CD1c-positive myeloid dendritic cell (primary cell): ENCODE data around the gene SELENOF.

ENCODE experiments used
- DNase-seq: peaks from one replicate; pipeline ENCODE4 v3.0.0-alpha.2; 2016; ENCODE audit errors: extremely low spot score

SELENOF gene

GRCh38 chr1:86913896-86914600, at the start of gene SELENOF:
SELENOF (minus strand) TSS chr1:86914126; CDS start chr1:86914111, 15 bp downstream.
- DNase-seq, result peak; percentile 100

GRCh38 chr1:86960548-86960947, 46.6 kb upstream of the SELENOF start:
- no peak for DNase-seq

- DNase-seq, result no peak
These were observed 43.3 kb upstream of the SELENOF start for GRCh38 chr1:86957221-86957620.

- no peak for DNase-seq
These were observed 42.3 kb upstream of the SELENOF start for GRCh38 chr1:86956221-86956620.

- no peak for DNase-seq
These were observed 41.8 kb upstream of the SELENOF start for GRCh38 chr1:86955678-86956077.

DNA sequence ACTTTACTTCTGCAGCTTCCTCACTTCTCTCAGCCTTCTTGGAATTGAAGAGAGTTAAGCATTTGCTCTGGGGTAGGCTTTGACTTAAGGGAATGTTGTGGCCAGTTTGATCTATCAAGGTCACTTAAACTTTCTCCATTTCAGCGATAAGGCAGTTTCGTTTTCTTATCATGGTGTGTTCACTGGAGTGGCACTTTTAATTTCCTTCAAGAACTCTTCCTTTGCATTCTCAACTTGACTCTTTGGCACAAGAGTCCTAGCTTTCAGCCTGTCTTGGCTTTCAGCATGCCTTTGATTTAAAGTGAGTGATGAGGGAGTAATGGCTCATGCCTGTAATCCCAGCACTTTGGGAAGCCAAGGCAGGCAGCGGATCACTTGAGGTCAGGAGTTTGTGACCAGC, 39.2 kb upstream of the SELENOF start:
- no peak for DNase-seq

- DNase-seq, result no peak
These were observed 37.5 kb upstream of the SELENOF start for GRCh38 chr1:86951430-86951829.

- no peak for DNase-seq
These were observed 36.9 kb upstream of the SELENOF start for GRCh38 chr1:86950712-86951419.

DNA sequence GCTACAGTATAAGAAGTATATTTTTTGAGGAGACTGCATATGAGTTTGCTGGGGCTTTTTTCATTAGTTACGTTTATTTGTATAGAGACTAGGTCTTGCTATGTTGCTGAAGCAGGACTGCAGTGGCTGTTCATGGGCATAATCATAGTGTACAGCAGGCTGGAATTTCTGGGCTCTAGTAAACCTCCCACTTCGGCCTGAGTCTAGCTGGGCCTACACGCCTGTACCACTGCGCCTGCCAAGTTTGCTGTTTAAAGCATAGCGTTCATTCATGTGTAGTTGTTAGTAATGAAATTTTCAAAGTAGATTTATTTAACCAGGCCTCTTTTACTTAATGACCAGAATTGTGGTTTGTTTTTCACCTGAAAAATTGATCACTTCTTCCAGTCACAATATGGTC, 34.3 kb upstream of the SELENOF start:
- no peak for DNase-seq

DNA sequence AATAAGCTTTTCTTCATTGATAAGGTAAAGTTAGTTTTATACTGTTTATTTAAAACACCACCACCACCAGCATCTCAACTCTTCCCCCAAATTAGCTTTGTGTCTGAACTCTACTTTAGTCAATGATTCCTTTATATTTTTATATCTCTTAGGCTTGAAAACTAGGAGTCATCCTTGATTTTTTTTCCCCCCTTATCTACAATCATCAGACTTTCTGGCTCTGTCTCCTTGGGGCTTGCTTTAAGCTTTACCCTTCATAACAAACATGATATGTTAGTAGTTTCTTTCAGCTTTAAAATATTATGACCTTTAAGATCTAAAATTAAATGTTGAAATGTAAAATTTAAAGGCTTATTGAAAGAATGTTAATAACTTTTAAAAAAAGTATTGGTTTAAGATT, 28.8 kb upstream of the SELENOF start:
- DNase-seq, result no peak

DNA sequence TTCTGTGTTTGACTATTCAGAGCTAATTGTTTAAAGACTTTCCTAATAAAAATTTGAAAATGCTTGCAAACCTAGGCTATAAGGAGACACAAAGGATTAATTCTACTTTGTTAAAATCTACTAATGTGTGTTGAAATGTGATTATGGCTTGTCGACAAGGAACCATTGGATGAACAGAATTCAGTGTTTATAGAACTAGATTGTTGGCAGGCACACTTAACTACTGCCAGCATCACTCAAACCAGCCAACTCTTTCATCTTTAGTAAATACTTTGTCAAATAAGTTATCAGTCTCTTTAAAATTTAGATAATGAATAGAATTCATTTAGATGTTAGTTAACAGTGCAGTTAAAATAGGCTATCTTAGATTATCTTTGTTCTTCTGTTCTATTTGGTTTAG, 28.1 kb upstream of the SELENOF start:
- DNase-seq, result no peak

DNA sequence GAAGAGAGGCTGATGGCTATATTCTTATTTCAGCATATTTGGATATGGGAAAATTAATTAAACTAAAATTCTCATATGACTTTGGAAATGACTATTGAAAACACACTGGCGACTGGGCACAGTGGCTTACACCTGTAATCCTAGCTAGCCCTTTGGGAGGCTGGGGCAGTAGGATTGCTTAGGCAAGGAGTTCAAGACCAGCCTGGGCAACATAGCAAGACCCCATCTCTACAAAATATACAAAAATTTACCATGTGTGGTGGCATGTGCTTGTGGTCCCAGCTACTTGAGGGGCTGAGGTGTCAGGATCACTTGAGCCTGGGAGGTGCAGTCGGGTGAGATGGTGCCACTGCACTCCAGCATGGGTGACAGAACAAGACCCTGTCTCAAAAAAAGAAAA, 26.7 kb upstream of the SELENOF start:
- no peak for DNase-seq

DNA sequence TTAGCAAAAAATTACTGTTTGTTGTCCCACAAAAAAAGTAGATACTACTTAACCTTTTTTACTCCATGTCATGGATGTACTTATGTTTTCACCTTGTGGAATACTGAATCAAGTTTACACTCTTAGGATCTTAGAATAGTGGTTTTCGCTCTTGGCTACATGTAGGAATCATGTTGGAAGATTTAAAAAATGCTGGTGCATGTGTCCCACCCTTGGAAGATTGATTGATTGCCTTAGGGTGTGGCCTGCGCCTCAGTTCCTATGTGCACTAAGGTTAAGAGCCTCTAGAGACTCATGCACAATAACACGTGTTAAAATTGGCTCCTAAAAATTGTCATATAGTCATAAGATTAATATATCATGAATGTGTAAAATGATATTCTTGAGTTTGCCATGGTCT, 25.5 kb upstream of the SELENOF start:
- DNase-seq, result no peak

GRCh38 chr1:86938855-86939254, 24.9 kb upstream of the SELENOF start:
- no peak for DNase-seq

DNA sequence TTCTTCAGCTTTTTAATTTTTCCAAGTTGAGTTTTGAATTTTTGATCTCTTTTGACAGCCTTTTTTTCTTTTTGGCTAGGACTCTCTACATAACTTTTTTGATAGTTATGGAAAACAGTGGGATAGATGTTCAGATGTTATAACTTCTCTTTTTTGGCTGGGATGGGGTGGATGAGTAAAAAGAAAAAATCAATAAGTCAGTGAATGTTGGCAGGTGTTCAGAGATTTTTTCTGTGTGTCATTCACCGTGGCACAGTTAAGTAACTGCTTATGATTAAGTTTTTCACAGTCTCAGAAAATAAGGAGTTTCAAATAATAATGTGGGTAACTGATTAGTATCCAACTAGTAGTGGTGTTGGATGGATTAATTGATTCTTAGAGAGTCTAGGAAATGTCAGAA, 24.5 kb upstream of the SELENOF start:
- no peak for DNase-seq

GRCh38 chr1:86933562-86934377, 19.8 kb upstream of the SELENOF start:
- no peak for DNase-seq

DNA sequence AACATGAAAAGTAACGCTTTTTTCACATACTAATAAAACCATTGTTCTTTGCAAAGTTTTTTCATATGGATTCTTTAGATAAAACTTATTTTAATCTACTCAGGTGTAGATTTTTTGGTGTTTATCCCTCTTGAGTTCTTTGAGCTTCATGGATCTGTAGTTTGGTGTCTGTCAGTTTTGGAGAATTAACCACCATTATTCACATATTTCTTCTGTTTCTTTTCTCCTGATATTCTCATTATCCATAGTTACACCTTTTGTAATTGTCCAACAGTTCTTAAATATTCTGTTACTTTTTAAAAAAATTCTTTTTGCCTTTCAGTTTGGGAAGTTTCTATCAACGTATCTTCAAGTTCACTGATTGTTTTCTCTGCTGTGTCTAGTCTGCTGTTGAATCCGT, 19.1 kb upstream of the SELENOF start:
- no peak for DNase-seq

- no peak for DNase-seq
These were observed 14.9 kb upstream of the SELENOF start for GRCh38 chr1:86928819-86929218.

DNA sequence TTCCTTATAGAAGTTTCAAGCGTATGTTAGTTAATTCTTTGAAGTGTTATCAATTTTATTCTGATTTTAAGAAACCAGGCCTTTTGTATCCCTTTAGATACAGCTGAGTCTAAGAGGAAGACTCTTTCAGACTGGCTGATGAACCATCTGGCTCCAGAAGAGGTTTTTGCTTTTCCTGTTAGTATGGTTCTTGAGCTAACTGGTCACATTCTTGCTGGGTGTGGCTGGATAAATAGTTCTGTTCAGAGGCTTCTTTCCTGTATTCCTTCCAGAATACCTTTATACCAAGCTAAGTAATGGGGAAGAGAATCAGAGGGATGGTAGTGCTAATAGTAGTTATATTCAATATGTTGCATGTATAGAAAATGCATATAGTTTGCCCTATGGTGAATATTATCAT, 13.0 kb upstream of the SELENOF start:
- DNase-seq, result no peak

DNA sequence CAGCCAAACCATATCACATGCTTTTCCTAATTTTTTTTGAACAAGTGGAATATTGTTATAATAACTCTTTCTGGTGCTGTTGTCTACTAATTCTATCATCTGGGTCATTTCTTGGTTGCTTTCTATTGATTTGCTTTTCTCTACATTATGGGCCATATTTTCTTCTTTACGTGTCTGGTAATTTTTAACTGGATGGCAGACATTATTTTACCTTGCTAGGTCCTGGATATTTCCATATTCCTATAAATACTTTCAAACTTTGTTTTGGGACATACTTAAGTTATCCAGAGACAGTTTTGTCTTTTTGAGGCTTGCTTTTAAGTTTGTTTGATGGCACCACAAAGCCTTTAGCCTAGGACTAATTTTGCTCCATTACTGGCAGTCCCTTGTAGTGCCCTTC, 11.8 kb upstream of the SELENOF start:
- no peak for DNase-seq

DNA sequence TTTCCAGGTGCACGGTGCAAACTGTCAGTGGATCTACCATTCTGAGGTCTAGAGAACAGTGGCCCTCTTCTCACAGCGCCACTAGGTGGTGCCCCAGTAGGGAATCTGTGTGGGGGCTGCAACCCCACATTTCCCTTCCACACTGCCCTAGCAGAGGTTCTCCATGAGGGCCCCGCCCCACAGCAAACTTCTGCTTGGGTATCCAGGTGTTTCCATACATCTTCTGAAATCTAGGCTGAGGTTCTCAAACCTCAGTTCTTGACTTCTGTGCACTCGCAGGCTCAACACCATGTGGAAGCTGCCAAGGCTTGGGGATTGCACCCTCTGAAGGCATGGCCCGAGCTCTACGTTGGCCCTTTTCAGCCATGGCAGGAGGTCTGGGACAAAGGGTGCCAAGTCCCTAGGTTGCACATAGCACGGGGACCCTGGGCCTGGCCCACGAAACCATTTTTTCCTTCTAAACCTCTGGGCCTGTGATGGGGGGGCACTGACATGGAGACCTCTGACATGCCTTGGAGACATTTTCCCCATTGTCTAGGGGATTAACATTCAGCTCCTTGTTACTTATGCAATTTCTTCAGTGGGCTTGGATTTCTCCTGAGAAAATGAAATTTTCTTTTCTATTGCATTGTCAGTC, 10.5 kb upstream of the SELENOF start:
- no peak for DNase-seq

DNA sequence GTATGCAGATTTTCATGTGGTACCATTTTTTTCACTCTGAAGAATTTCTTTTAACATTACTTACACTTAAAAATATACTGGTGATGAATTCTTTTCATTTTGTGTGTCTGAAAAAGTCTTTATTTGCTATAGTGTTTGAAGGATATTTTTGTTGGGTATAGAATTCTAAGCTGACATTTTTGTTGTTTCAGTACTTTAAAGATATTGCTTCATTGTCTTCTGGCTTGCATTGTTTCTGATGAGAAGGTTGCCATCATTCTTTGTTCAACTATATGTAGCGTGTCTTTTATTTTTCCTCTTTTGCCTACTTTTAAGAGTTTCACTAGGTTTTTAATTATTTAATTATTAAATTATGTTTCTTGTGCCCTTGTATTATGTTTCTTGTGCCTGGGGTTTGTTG, 8.5 kb upstream of the SELENOF start:
- no peak for DNase-seq
